Skeletal muscle tissue (tissue), 4 donors: ENCODE measurements around the gene RPS2. TPM values are rescaled to one million over a fixed set of nuclear protein-coding genes. Genes with fewer than 3 reads are reported as not detected.

Source experiments
- H3K27ac ChIP-seq: one replicate; pipeline ENCODE4 v1.7.0; 2013; ENCODE audit warnings: mild to moderate bottlenecking, low read depth, low read length, inconsistent platforms
- H3K27me3 ChIP-seq, 3 donors: one replicate each; pipeline ENCODE4 v1.7.0; 2013; ENCODE audit warnings: low read length in 3 of 3; ENCODE audit not compliant: control insufficient read depth in 3 of 3, insufficient read depth in 3 of 3
- H3K36me3 ChIP-seq, 3 donors: one replicate each; pipeline ENCODE4 v1.7.0; 2013; ENCODE audit warnings: low read length in 3 of 3; ENCODE audit not compliant: control insufficient read depth in 3 of 3, insufficient read depth in 3 of 3
- H3K4me1 ChIP-seq, 3 donors: one replicate each; pipeline ENCODE4 v1.7.0; 2013; ENCODE audit warnings: low read length in 3 of 3, mild to moderate bottlenecking in 3 of 3; ENCODE audit not compliant: control insufficient read depth in 3 of 3, insufficient read depth in 3 of 3
- H3K4me3 ChIP-seq, 3 donors: one replicate each; pipeline ENCODE4 v1.7.0; 2013; ENCODE audit warnings: low read length in 3 of 3
- H3K9ac ChIP-seq, 3 donors: one replicate each; pipeline ENCODE4 v1.7.0; 2013; ENCODE audit warnings: low read length in 3 of 3, mild to moderate bottlenecking in 3 of 3, moderate library complexity in 2 of 3, low read depth in 1 of 3
- H3K9me3 ChIP-seq, 3 donors: one replicate each; pipeline ENCODE4 v1.7.0; 2013; ENCODE audit warnings: low read length in 3 of 3; ENCODE audit not compliant: control insufficient read depth in 3 of 3
- total RNA-seq: library from RNA; depleted of rRNA; stranded (reverse); fragments of >200 nt; gene quantifications from one replicate; pipeline ENCODE4 v1.2.3, GENCODE V29; 2014
- donor health status: Osteomylitis.

RPS2 gene
- total RNA-seq, 1 donor from 2014 or later = 3,178 TPM

DNA sequence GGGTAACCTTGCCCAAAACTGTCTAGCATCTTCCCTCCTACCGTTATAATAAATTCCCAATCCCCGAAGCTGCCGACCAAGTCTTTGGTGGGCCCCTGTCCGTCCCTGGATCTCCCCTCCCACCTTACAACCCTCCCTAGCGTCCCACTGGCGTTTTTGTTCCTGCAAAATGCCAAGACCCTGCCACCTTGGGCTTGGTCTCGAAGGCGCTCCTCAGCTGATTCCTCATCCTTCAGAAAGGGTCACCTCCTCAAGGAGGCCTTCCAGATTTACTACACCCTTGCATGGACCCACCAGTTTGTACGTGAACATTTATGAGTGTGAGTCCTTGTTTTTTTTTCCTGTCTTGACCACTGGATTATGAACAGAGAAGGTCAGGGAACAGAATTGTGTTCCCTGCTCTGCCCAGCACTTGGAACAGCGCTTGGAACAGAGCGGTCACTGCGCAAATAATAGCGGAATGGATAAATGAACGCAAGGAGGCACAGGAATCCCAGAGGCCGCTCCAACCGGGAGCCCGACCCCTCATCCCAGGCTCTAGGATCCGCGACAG lies 18.4 kb upstream of the RPS2 start:
- peak overlapping the region; percentile 43 to 82 (median 65) for H3K9ac ChIP-seq
- no peaks in the 10 kb centered on the region for H3K9me3 ChIP-seq
- H3K27ac ChIP-seq = peak overlapping the region; percentile 44
- H3K27me3 ChIP-seq = peaks cover 7 to 23% (median 17%) of the 10 kb centered on the region in 3 donors
- peak overlapping the region; percentile 54 to 81 (median 81) for H3K4me3 ChIP-seq
- peaks cover 29 to 50% (median 37%) of the 10 kb centered on the region in 3 donors for H3K4me1 ChIP-seq
- H3K36me3 ChIP-seq = peaks cover 21 to 25% (median 23%) of the 10 kb centered on the region in 3 donors

GRCh38 chr16:1982013-1982433 lies 17.4 kb upstream of the RPS2 start:
- peak overlapping the region in 1 of 3 donors; percentile 16 for H3K9ac ChIP-seq
- no peak overlapping the region for H3K27ac ChIP-seq
- peaks cover 29 to 50% (median 37%) of the 10 kb centered on the region in 3 donors for H3K4me1 ChIP-seq
- peaks cover 5 to 17% (median 16%) of the 10 kb centered on the region in 3 donors for H3K27me3 ChIP-seq
- H3K9me3 ChIP-seq = no peaks in the 10 kb centered on the region
- no peak overlapping the region for H3K4me3 ChIP-seq
- peaks cover 30 to 32% (median 32%) of the 10 kb centered on the region in 3 donors for H3K36me3 ChIP-seq

- Histone ChIP-seq H3K4me1 (peaks cover 29 to 50% (median 37%) of the 10 kb centered on the region in 3 donors), H3K36me3 (peaks cover 30 to 33% (median 32%) of the 10 kb centered on the region in 3 donors), H3K4me3 (no peak within 1 kb of the TSS), H3K9me3 (no peaks in the 10 kb centered on the region), H3K27ac (no peak within 1 kb of the TSS), H3K9ac (peak within 1 kb of the TSS in 1 of 3 donors; percentile 33), H3K27me3 (peaks cover 5 to 20% (median 17%) of the 10 kb centered on the region in 3 donors)
Observed at GRCh38 chr16:1981398-1981836, 16.8 kb upstream of the RPS2 start, which contains the start of gene NOXO1. NOXO1 (minus strand) TSS chr16:1981469; CDS start chr16:1981179, 290 bp downstream.

DNA sequence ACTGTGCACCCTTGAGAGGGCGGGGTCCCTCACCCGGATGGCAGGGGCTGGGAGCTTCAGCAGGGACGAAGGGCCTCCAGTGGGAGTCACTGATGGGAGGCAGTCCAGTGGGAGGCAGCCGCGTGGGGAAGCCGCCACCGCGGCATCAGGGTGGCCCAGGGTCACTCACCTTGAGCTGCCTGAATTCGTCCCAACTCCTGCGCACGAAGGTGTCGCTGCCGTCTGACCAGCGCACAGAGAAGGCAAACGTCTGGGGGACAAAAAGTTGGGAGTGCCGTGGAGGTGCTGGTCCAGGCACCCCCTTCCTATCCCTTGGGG lies 16.1 kb upstream of the RPS2 start:
- H3K4me1 ChIP-seq = peaks cover 29 to 50% (median 37%) of the 10 kb centered on the region in 3 donors
- no peaks in the 10 kb centered on the region for H3K9me3 ChIP-seq
- H3K4me3 ChIP-seq = no peak overlapping the region
- H3K27me3 ChIP-seq = peaks cover 5 to 20% (median 17%) of the 10 kb centered on the region in 3 donors
- no peak overlapping the region for H3K27ac ChIP-seq
- peak overlapping the region in 1 of 3 donors; percentile 33 for H3K9ac ChIP-seq
- peaks cover 30 to 33% (median 32%) of the 10 kb centered on the region in 3 donors for H3K36me3 ChIP-seq

DNA sequence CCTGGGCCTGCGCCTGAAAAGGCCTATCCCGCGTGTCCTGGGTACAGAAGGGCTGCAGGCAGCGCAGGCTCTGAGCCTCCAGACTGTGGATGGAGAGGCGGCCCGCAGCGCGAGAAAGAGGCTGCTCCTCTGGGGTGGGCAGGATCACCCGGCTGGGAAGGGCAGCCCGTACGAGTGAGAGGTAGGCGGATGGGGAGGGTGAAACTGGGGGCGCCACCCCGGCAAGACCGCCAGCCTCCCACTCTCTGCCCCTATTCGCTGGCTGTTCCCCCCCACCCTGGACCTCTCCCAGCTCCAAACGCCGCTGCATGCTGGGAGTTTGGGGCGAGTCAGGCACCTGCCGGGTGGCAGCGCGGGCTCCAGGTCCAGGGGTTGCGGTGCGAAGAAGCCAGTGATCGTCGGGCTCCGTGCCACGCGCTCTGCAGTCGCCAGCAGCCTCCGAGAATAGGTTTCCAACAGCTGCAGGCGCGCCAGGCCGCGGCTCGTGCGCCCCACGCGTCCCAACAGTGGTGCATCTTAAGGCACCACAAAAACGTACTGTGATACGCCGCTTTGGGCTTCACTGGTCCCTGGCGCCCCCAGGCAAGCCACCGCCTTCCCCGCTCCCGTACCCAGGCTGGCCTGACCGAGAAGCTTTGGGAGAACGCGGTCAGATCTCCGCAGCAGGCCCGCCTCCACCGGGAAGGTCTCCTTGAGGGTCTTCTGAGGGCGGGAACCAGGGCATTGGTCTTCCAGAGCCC lies 15.6 kb upstream of the RPS2 start:
- Histone ChIP-seq H3K27me3 (peaks cover 5 to 20% (median 17%) of the 10 kb centered on the region in 3 donors), H3K9me3 (no peaks in the 10 kb centered on the region), H3K36me3 (peaks cover 30 to 34% (median 34%) of the 10 kb centered on the region in 3 donors), H3K4me1 (peaks cover 25 to 45% (median 33%) of the 10 kb centered on the region in 3 donors), H3K4me3 (no peak overlapping the region), H3K27ac (no peak overlapping the region), H3K9ac (peak overlapping the region in 1 of 3 donors; percentile 33)

GRCh38 chr16:1979271-1980029 lies 14.8 kb upstream of the RPS2 start:
- H3K9ac ChIP-seq = no peak overlapping the region
- H3K9me3 ChIP-seq = no peaks in the 10 kb centered on the region
- no peak overlapping the region for H3K4me3 ChIP-seq
- H3K4me1 ChIP-seq = peaks cover 18 to 37% (median 26%) of the 10 kb centered on the region in 3 donors
- H3K36me3 ChIP-seq = peaks cover 37 to 41% (median 40%) of the 10 kb centered on the region in 3 donors
- H3K27ac ChIP-seq = no peak overlapping the region
- peaks cover 5 to 23% (median 20%) of the 10 kb centered on the region in 3 donors for H3K27me3 ChIP-seq

DNA sequence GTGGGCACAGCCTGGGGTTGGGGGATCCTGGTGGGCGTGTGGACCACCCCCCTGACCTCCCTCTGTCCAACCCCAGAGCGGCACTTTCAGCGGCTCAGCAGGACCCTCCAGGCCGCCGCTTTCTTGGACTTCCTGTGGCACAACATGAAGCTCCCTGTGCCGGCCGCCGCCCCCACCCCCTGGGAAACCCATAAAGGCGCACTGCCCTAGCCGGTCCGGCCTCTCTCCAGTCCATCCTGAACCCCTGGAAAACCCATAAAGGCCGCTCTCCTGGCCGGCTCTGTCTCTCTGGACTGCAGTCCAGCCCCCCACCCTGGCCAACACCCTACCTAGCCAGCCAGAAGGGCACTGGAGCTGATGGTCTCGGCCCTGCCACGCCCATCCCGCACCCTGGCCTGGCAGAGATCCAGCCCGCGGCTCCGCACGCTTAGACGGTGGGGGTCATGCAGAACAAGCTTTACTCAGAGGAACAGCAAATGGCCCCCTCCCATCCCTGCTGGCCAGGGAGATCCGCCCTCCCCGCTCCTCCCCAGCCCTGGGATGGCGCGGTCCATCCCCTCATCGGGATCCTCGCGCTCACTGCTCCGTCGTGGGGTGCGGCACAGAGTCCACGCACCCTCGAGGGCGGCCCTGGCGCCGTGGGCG lies 14.0 kb upstream of the RPS2 start:
- Histone ChIP-seq H3K27ac (no peak overlapping the region), H3K9me3 (no peaks in the 10 kb centered on the region), H3K4me3 (no peak overlapping the region), H3K9ac (no peak overlapping the region), H3K4me1 (peaks cover 17 to 37% (median 25%) of the 10 kb centered on the region in 3 donors), H3K27me3 (peaks cover 5 to 23% (median 20%) of the 10 kb centered on the region in 3 donors), H3K36me3 (peaks cover 39 to 46% (median 45%) of the 10 kb centered on the region in 3 donors)

DNA sequence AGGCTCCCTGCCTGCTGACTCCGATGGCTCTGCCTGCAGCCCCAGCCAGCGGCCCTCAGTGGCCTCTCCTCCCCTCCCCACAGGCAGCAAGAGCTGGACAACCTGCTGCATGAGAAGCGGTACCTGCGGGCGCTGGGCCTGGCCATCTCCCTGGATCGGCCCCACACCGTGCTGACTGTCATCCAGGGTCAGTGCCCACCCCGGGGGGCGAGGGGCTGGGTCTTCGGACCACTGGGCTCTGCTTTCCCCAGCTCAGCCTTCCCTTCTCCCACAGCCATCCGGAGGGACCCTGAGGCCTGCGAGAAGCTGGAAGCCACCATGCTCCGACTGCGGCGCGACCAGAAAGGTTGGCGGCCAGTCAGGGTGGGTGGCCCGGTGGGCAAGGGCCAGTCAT lies 13.2 kb upstream of the RPS2 start:
- Histone ChIP-seq H3K27ac (no peak overlapping the region), H3K9ac (no peak overlapping the region), H3K4me1 (peaks cover 13 to 38% (median 26%) of the 10 kb centered on the region in 3 donors), H3K9me3 (no peaks in the 10 kb centered on the region), H3K27me3 (peaks cover 5 to 23% (median 20%) of the 10 kb centered on the region in 3 donors), H3K4me3 (no peak overlapping the region), H3K36me3 (peaks cover 39 to 46% (median 45%) of the 10 kb centered on the region in 3 donors)
